HepG2 (cell line): ENCODE measurements around the gene PRRC2A. TPM values are rescaled to one million over a fixed set of nuclear protein-coding genes. Genes with fewer than 3 reads are reported as not detected.

Experiments used
- ELF1 ChIP-seq: sonication (generic); formaldehyde crosslinking; IDR thresholded peaks from 2 replicates; pipeline ENCODE4 v1.4.0; 2020; ENCODE audit warnings: missing genetic modification reagents
- EP300 ChIP-seq, 3 experiments: sonication (generic) in 1 of 3; formaldehyde crosslinking in 1 of 3; IDR thresholded peaks; 2 replicates each; pipeline versions ENCODE4 v1.5.1 to v1.6.1; 2011 to 2020; ENCODE audit warnings: low read depth in 2 of 3, low read length in 2 of 3, borderline replicate concordance in 1 of 3, improper control_type of control experiment in 1 of 3, mild to moderate bottlenecking in 1 of 3, missing genetic modification reagents in 1 of 3, moderate library complexity in 1 of 3
- ESRRA ChIP-seq: sonication (generic); formaldehyde crosslinking; IDR thresholded peaks from 2 replicates; pipeline ENCODE4 v1.5.1; 2020; ENCODE audit warnings: mild to moderate bottlenecking, low read depth, missing genetic modification reagents
- FOXA1 ChIP-seq, 2 experiments: fragments of 450-650 bp in 1 of 2; sonication (generic) in 1 of 2; formaldehyde crosslinking in 1 of 2; IDR thresholded peaks; 2 replicates each; pipeline versions ENCODE4 v1.4.0 to v1.6.1; 2016 to 2020; ENCODE audit warnings: missing genetic modification reagents in 1 of 2
- GZF1 ChIP-seq: sonication (generic); formaldehyde crosslinking; IDR thresholded peaks from 2 replicates; pipeline ENCODE4 v1.5.1; 2020; ENCODE audit warnings: mild to moderate bottlenecking, missing genetic modification reagents
- HDAC2 ChIP-seq: sonication (generic); formaldehyde crosslinking; IDR thresholded peaks from 2 replicates; pipeline ENCODE4 v1.4.0; 2020; ENCODE audit warnings: missing genetic modification reagents
- HNF4A ChIP-seq: sonication (generic); formaldehyde crosslinking; IDR thresholded peaks from 2 replicates; pipeline ENCODE4 v1.4.0; 2020; ENCODE audit warnings: missing genetic modification reagents
- IRF2 ChIP-seq: IDR thresholded peaks from 2 replicates; pipeline ENCODE4 v1.6.1; 2018; ENCODE audit warnings: missing genetic modification reagents, missing compliant biosample characterization
- KDM4B ChIP-seq: sonication (generic); formaldehyde crosslinking; IDR thresholded peaks from 2 replicates; pipeline ENCODE4 v1.4.0; 2020; ENCODE audit warnings: missing genetic modification reagents
- NFE2L2 ChIP-seq: fragments of 150-350 bp; IDR thresholded peaks from 2 replicates; pipeline ENCODE4 v1.6.1; 2014; ENCODE audit warnings: low read length
- NFYB ChIP-seq: sonication (generic); formaldehyde crosslinking; IDR thresholded peaks from 2 replicates; pipeline ENCODE4 v1.4.0; 2020; ENCODE audit warnings: missing genetic modification reagents
- POLR2AphosphoS5 ChIP-seq: IDR thresholded peaks from 2 replicates; pipeline ENCODE4 v1.6.1; 2012; ENCODE audit warnings: low read depth, low read length
- SALL2 ChIP-seq: sonication (generic); formaldehyde crosslinking; IDR thresholded peaks from 2 replicates; pipeline ENCODE4 v1.8.1; 2023; ENCODE audit warnings: mild to moderate bottlenecking, missing genetic modification reagents, inconsistent platforms
- SRSF1 ChIP-seq: fragments of 200-400 bp; formaldehyde crosslinking; optimal IDR thresholded peaks from 2 replicates; pipeline ENCODE3; 2017; ENCODE audit warnings: mild to moderate bottlenecking, low read depth, low read length, moderate library complexity
- TOPORS ChIP-seq: sonication (generic); formaldehyde crosslinking; IDR thresholded peaks from 2 replicates; pipeline ENCODE4 v1.8.0; 2023; ENCODE audit warnings: mild to moderate bottlenecking, missing genetic modification reagents
- ZNF24 ChIP-seq: fragments of 450-650 bp; IDR thresholded peaks from 2 replicates; pipeline ENCODE4 v1.6.1; 2017; ENCODE audit warnings: antibody characterized with exemption, mild to moderate bottlenecking
- ZNF282 ChIP-seq: fragments of 450-650 bp; IDR thresholded peaks from 2 replicates; pipeline ENCODE4 v1.6.1; 2018; ENCODE audit not compliant: partially characterized antibody
- ZNF335 ChIP-seq: sonication (generic); formaldehyde crosslinking; IDR thresholded peaks from 2 replicates; pipeline ENCODE4 v1.4.0; 2020; ENCODE audit warnings: missing genetic modification reagents
- ZNF337 ChIP-seq: sonication (generic); formaldehyde crosslinking; IDR thresholded peaks from 2 replicates; pipeline ENCODE4 v1.5.1; 2020; ENCODE audit warnings: missing genetic modification reagents, low read depth, mild to moderate bottlenecking, borderline replicate concordance
- ZNF670 ChIP-seq: sonication (generic); formaldehyde crosslinking; IDR thresholded peaks from 2 replicates; pipeline ENCODE4 v1.8.0; 2022; ENCODE audit warnings: mild to moderate bottlenecking, missing genetic modification reagents, borderline replicate concordance
- ZNF747 ChIP-seq: sonication (generic); formaldehyde crosslinking; IDR thresholded peaks from 2 replicates; pipeline ENCODE4 v1.8.1; 2023; ENCODE audit warnings: missing genetic modification reagents, mild to moderate bottlenecking, borderline replicate concordance
- ZSCAN9 ChIP-seq: IDR thresholded peaks from 2 replicates; pipeline ENCODE4 v1.6.1; 2016; ENCODE audit warnings: borderline replicate concordance
- polyA plus RNA-seq, 8 experiments: library from polyadenylated mRNA; depleted of rRNA in 3 of 8; stranded (reverse) in 7 of 8; unstranded in 1 of 8; fragments of >200 nt; fragmentation: Illumina TruSeq in 4 of 8; extraction: Trizol in 4 of 8; gene quantifications; 2 replicates each; pipeline versions ENCODE4 v1.2.1 to v1.2.3, GENCODE V29; 2011 to 2016; ENCODE audit warnings: low read depth in 4 of 8, missing spikeins in 1 of 8, mixed read lengths in 1 of 8; ENCODE audit not compliant: insufficient read depth in 1 of 8
- total RNA-seq, 5 experiments: library from RNA; depleted of rRNA; stranded (reverse); fragments of >200 nt; fragmentation: Illumina TruSeq; extraction: Trizol; gene quantifications; 2 replicates each; pipeline ENCODE4 v1.2.3, GENCODE V29; 2016; ENCODE audit warnings: low read depth in 1 of 5
- TF ChIP-seq, protein P1 (sequence below): sonication (generic); formaldehyde crosslinking; IDR thresholded peaks from 2 replicates; pipeline ENCODE4 v1.8.0; 2023; ENCODE audit warnings: mild to moderate bottlenecking, missing genetic modification reagents
- TF ChIP-seq, protein P2 (sequence below): sonication (generic); formaldehyde crosslinking; IDR thresholded peaks from 2 replicates; pipeline ENCODE4 v1.9.0; 2021; ENCODE audit warnings: missing genetic modification reagents, borderline replicate concordance
- TF ChIP-seq, protein P3 (sequence below): IDR thresholded peaks from 2 replicates; pipeline ENCODE4 v1.6.1; 2016; ENCODE audit warnings: low read depth, control low read depth

PRRC2A gene
- total and polyA plus RNA-seq, 2 of the 13 experiments (the other 11 are each of a cell fraction or from before 2014, with no cell fraction given): 38.9 to 47.4 TPM

DNA sequence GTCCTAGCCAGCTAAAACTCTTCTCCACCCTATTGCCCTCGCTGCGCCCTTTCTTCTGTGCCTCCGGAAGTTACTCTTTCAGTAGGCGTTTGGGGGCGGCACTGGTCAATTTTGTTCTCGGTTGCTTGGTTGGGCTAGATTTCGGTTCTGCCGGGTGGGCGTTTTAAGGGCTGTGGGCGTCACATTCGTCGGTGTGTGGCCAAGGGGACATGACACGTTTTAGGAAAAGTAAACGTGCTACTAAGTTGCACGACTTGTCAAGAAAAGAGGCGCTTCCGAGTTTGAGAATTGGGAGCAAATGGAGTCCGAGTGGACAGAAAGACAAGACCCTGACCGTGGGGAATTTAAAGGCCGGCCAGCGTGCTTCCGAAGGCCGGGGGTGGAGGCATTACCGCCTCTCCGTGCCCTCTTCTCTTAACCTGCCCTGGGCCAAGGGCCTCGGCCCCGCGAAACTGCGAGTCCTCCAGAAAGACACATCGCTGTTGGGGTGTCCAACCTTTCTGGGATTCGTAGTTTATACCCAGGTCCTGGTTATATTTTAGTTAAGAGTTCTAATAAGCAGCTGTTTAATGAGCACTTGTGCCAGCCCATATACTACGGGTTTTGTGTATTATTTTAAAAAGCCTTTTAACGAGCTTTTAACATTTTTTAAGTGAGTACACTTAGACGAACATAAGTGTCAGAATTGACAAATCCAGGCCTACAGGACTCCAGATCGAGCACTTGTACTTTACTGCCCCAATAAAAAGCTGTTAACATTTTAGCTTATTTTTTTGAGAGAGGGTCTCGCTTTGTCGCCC lies 32.6 kb downstream of the PRRC2A start (continued):
- TF ChIP-seq, protein P1, sequence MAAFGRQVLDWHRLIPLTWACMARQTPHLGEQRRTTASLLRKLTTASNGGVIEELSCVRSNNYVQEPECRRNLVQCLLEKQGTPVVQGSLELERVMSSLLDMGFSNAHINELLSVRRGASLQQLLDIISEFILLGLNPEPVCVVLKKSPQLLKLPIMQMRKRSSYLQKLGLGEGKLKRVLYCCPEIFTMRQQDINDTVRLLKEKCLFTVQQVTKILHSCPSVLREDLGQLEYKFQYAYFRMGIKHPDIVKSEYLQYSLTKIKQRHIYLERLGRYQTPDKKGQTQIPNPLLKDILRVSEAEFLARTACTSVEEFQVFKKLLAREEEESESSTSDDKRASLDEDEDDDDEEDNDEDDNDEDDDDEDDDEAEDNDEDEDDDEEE (CRISPR knock-in tag): peak; percentile 85
- TF ChIP-seq, protein P2, sequence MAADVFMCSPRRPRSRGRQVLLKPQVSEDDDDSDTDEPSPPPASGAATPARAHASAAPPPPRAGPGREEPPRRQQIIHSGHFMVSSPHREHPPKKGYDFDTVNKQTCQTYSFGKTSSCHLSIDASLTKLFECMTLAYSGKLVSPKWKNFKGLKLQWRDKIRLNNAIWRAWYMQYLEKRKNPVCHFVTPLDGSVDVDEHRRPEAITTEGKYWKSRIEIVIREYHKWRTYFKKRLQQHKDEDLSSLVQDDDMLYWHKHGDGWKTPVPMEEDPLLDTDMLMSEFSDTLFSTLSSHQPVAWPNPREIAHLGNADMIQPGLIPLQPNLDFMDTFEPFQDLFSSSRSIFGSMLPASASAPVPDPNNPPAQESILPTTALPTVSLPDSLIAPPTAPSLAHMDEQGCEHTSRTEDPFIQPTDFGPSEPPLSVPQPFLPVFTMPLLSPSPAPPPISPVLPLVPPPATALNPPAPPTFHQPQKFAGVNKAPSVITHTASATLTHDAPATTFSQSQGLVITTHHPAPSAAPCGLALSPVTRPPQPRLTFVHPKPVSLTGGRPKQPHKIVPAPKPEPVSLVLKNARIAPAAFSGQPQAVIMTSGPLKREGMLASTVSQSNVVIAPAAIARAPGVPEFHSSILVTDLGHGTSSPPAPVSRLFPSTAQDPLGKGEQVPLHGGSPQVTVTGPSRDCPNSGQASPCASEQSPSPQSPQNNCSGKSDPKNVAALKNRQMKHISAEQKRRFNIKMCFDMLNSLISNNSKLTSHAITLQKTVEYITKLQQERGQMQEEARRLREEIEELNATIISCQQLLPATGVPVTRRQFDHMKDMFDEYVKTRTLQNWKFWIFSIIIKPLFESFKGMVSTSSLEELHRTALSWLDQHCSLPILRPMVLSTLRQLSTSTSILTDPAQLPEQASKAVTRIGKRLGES (CRISPR knock-in tag): 0 out of 2 replicates have a peak, but pooled peaks have one; percentile 40
- TF ChIP-seq SALL2 (CRISPR knock-in tag) (peak; percentile 40), GZF1 (CRISPR knock-in tag) (peak; percentile 75; the same call in 1 of the 2 replicates), EP300 (IDR thresholded peaks at IDR 0.05; ENCODE audit: low read depth in 2 of 2, low read length in 2 of 2) (no peak; a peak in 3 of 4 replicates), EP300 (CRISPR knock-in tag; IDR thresholded peaks at IDR 0.05; ENCODE audit: borderline replicate concordance) (0 out of 2 replicates have a peak, but pooled peaks have one; percentile 5), FOXA1 (IDR thresholded peaks at IDR 0.05) (no peak), FOXA1 (CRISPR knock-in tag; IDR thresholded peaks at IDR 0.05) (peak; percentile 51), ZNF670 (CRISPR knock-in tag) (peak; percentile 68; the same call in 1 of the 2 replicates), POLR2AphosphoS5 (peak; percentile 95), TOPORS (CRISPR knock-in tag) (0 out of 2 replicates have a peak, but pooled peaks have one; percentile 14), ZNF747 (CRISPR knock-in tag) (0 out of 2 replicates have a peak, but pooled peaks have one; percentile 72), ZSCAN9 (CRISPR knock-in tag) (peak; percentile 52; the same call in 1 of the 2 replicates), ZNF335 (peak; percentile 98), KDM4B (CRISPR knock-in tag) (no peak), IRF2 (peak; percentile 13; the same call in 1 of the 2 replicates), ELF1 (CRISPR knock-in tag) (peak; percentile 61; the same call in 1 of the 2 replicates), ESRRA (CRISPR knock-in tag) (peak; percentile 10; the same call in 1 of the 2 replicates), HNF4A (CRISPR knock-in tag) (no peak; the same call in 1 of the 2 replicates), HDAC2 (CRISPR knock-in tag) (peak; percentile 52; the same call in 1 of the 2 replicates), ZNF337 (CRISPR knock-in tag) (no peak), NFE2L2 (no peak), ZNF282 (no peak), NFYB (CRISPR knock-in tag) (0 out of 2 replicates have a peak, but pooled peaks have one; percentile 4), ZNF24 (no peak), SRSF1 (no peak)
- TF ChIP-seq, protein P3, sequence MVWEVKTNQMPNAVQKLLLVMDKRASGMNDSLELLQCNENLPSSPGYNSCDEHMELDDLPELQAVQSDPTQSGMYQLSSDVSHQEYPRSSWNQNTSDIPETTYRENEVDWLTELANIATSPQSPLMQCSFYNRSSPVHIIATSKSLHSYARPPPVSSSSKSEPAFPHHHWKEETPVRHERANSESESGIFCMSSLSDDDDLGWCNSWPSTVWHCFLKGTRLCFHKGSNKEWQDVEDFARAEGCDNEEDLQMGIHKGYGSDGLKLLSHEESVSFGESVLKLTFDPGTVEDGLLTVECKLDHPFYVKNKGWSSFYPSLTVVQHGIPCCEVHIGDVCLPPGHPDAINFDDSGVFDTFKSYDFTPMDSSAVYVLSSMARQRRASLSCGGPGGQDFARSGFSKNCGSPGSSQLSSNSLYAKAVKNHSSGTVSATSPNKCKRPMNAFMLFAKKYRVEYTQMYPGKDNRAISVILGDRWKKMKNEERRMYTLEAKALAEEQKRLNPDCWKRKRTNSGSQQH (CRISPR knock-in tag): peak; percentile 16; the same call in 1 of the 2 replicates
